Mammary epithelial cell (primary cell): ENCODE results near the gene GXYLT2.

ENCODE experiments used
- EZH2 ChIP-seq: IDR thresholded peaks from 2 replicates; pipeline ENCODE4 v1.6.1; 2012; ENCODE audit warnings: low read length, inconsistent platforms, borderline replicate concordance
- TF ChIP-seq, protein P1 (sequence below), 2 donors: IDR thresholded peaks in 1 of 2; conservative IDR thresholded peaks in 1 of 2; 2 replicates each; pipeline ENCODE4 v1.5.1; 2011 to 2012; ENCODE audit warnings: inconsistent platforms in 2 of 2, low read length in 2 of 2, mild to moderate bottlenecking in 2 of 2, control low read depth in 1 of 2, low read depth in 1 of 2; ENCODE audit not compliant: insufficient read depth in 1 of 2; ENCODE audit errors: extremely low read depth in 1 of 2

GRCh38 chr3:72972706-72973030 is 84.8 kb downstream of the GXYLT2 start:
- TF ChIP-seq, protein P1, sequence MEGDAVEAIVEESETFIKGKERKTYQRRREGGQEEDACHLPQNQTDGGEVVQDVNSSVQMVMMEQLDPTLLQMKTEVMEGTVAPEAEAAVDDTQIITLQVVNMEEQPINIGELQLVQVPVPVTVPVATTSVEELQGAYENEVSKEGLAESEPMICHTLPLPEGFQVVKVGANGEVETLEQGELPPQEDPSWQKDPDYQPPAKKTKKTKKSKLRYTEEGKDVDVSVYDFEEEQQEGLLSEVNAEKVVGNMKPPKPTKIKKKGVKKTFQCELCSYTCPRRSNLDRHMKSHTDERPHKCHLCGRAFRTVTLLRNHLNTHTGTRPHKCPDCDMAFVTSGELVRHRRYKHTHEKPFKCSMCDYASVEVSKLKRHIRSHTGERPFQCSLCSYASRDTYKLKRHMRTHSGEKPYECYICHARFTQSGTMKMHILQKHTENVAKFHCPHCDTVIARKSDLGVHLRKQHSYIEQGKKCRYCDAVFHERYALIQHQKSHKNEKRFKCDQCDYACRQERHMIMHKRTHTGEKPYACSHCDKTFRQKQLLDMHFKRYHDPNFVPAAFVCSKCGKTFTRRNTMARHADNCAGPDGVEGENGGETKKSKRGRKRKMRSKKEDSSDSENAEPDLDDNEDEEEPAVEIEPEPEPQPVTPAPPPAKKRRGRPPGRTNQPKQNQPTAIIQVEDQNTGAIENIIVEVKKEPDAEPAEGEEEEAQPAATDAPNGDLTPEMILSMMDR (conservative IDR thresholded peaks at IDR 0.05 in 1 of 2, IDR thresholded peaks at IDR 0.05 in 1 of 2; ENCODE audit: extremely low read depth in 1 of 2, insufficient read depth in 1 of 2, low read depth in 1 of 2, low read length in 2 of 2), result no peak
- TF ChIP-seq EZH2, result no peak
